Sciatic nerve (tissue), 2 donors: ENCODE measurements around the gene UBE3D. TPM values are rescaled to one million over a fixed set of nuclear protein-coding genes. Genes with fewer than 3 reads are reported as not detected.
"Not testable (repeated sequence)": the region's sequence is repeated elsewhere in the genome, so short reads cannot be mapped to it uniquely, and the experiment has no call there.

Experiments used
- ATAC-seq: fragments of 200-7000 bp; cut with Tn5 transposase; one replicate; pipeline ENCODE4 v1.9.1; 2020; ENCODE audit warnings: mild to moderate bottlenecking, moderate library complexity
- DNase-seq: peaks from one replicate; pipeline ENCODE4 v3.0.0-alpha.2; 2020; ENCODE audit warnings: low spot score
- intact Hi-C: fragments of 100-400 bp; cut with DNase I; formaldehyde crosslinking; loops from one replicate; pipeline ENCODE4 v1.14.2; 2022
- total RNA-seq: library from RNA; stranded (reverse); fragmentation: NEBNext Ultra II Directional; extraction: Animal tissue kit (Norgen Biotek cat#: 25700); gene quantifications from one replicate; pipeline ENCODE4 v1.2.1, GENCODE V29; 2021
- donor health status: DM: no; HTN: no; CAD: no.
- donor health status: DM: no; HTN: no; CAD: no.

The UBE3D gene
- total RNA-seq, 1 donor from 2014 or later = 11.3 TPM

DNA sequence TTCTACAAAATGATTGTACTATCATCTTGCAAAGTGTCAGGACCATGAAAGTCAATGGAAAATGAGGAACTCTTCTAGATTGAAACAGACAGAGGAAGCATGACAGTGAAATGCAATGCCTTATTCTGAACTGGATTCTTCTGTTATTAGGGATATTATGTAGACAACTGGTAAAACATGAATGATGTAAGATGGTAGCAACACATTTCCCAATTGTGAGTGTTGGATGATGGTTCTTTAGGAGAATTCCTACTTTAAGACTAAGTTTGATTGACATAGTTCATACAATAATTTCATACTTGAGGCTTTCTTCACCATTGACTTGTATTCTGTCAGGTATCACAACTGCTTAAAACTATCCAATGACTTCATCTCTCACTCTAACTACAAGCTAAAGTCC is 4.5 kb downstream of the UBE3D start:
- DNase-seq (no peak), ATAC-seq (no peak)
- intact Hi-C loops = no loop called here

DNA sequence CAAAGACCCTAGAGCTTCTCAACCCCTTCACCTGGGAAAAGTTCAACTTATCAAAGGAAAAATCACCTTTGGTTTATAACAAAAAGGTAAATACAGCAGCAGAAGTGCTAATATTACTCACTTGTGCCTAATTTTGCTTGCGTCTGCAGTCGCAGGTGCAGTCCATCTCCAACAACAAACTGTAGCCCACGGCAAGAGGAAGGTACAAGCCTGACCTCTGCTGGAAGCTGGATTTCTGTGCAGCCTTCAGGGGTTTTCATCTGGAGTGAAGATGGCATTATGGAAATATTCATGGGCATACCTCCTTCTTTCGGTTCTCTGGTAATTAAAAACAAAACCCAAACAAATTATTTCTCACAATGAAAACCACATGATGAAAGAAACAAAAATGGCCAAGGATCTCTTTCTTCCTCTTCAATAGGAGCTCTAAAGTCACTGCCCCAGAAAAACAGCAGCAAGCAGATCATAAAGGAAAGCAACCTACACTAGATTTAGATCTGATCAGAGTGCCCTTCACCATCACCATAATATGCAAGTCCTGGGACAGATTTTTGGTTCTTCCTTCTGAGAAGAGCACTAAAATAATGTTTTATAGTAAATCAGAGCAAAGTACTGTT is 7.8 kb downstream of the UBE3D start:
- DNase-seq (no peak), ATAC-seq (peak; percentile 55)
- intact Hi-C loops = loop anchor here (10.0 kb wide), 1 partner anchor 793 kb away; no protein-coding TSS in a partner anchor

DNA sequence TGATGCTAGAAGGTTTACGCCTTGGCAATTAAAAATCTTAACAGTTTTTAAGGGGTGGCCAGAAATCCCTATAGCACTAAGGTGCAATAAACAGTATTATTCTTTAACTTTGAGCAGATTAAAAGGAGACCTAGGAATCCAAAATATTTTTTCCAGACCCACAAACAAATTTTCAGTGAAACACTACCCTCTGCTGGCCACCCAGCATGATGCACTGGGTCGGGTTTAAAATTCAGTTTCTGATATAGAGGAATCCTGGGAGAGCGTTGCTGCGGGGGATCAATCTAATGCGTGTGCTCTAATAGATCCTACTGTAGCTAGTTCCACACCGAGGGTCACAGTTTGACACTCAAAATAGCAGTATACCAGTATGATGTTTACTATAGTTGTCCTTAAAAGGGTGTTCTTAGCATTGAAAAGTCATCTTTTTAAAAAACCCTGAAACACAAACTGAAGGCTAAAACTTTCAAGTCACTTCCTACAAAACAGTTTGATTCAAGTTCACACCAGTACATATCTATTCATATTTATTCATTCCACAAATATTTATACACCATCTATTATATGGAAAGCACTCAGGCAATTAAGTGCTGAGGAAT is 10.2 kb downstream of the UBE3D start:
- peak; percentile 64 for ATAC-seq

DNA sequence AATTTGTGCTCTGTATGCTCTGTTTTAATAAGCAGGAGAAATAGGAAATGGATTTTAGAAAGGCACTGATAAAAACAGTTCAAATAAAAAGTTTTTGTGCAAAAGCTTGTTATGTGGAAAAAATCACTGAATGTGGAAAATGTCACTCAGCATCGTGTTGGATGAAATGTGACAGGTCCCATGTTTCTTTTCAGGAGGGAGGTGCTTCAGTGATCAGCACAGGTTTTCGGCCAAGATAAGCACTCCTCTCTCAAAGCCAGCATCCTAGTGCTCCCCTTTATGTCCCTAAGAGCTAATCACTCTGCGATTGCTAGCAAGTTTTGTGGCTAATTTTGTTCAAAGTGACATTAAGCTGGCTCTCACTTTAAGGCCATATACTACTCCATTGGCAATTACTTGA is 12.0 kb downstream of the UBE3D start:
- ATAC-seq = no peak
- DNase-seq = no peak
- intact Hi-C loops = loop anchor here (10.0 kb wide), 1 partner anchor 789 kb away; no protein-coding TSS in a partner anchor

More for the DNA sequence above, 10.2 kb downstream of the UBE3D start:
- DNase-seq = peak; percentile 61
- intact Hi-C loops = loop anchor here (10.0 kb wide), 1 partner anchor 791 kb away; no protein-coding TSS in a partner anchor

DNA sequence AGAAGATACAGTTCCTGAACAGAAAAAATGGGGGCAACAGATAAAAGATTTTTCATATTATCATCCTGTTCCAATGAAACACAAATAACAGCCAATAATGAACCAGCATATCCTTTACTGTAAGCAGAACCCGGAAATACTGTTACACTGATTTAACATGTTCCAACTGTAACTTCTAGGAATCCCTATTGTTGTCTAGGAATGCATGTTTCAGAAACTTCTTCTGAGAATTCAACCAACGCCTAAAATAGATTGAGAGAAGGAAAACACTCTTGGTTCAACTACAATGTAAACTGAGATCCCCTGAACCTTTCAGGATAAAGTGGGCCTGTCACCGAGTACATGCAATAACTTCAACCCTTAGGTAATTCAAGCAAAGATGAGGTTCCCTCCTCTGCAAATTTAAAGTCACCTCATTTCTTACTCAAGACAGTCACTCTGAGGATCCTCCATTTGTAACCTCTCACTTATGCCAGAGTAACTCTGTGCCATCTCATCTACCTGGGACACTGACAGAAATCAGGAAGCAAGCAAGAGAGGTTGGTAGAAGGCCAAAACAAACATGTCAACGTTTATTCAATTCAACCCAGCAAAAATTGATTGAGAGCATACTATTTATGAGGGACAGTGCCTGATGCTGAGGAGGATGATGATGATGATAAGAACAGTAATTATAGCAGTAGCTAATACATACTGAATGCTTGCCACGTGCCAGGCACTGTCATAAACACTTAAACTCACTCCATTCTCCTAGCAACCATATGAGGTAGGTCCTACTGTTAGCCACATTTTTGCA is 14.1 kb downstream of the UBE3D start:
- DNase-seq = no peak
- no peak for ATAC-seq
- intact Hi-C loops = loop anchor here (10.0 kb wide), 1 partner anchor 787 kb away; no protein-coding TSS in a partner anchor

DNA sequence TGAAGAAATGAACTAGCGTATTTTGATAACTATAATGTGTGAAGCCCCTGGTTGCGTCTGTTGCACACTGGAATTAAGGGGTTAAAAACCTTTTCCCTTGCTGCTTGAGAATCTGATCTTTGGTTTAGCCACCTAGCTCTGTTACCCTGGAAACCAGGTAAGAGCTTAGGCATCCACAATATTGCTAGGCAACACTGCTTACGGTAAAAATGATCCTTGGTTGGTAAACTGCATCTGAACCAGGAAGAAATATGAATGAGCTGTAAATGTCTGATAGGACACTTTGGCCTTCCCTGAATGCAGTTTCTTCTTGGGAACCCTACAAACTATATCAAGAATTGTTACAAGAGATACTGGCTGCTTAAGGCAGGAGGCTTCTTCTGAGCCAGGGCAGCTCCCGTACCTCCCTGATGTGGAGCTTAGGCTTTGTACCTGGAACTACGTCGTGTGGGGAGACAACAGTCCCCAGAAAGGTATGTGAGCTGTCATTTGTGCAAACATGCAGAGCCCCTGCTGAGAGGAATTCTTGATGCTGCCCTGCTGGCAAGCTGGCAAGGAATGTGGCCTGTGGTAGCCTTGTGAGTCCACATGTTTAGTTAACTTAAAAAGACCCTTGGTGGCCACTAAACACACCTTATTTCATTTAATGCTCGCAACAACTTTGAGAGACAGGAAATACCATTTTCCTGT is 18.4 kb downstream of the UBE3D start:
- ATAC-seq (no peak), DNase-seq (no peak)
- intact Hi-C loops = no loop called here

DNA sequence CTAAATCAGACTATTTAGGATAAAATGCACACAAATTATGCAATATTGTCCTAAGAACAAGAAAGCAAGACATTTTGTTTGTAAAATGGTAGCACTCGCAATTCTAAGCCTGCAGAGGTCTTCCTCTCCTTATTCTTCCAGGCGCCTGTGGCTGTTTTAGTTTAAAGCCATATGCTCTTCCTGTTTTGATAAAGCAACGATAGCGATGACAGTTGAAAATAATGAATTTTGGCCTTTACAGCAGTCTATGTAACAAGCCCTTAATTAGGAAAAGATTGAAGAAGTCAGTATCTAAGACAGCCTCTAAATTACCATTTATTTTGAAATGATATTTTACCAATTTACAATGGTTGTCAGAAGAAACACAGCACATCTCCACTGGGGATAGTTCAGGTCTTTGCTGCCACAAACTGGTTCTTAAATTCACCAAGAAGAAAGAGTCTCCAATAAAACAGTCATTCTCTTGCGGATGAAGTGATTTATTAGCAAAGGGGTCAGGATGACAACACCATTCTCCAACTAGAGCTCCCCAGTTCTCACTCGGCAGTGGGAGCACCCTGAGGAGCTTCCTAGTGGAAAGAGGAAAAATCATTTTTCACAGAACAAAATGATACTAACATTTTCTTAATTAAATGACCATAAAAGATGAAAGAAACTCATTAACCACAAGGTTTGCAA is 21.4 kb downstream of the UBE3D start:
- intact Hi-C loops = no loop called here
- no peak for ATAC-seq
- DNase-seq = no peak

DNA sequence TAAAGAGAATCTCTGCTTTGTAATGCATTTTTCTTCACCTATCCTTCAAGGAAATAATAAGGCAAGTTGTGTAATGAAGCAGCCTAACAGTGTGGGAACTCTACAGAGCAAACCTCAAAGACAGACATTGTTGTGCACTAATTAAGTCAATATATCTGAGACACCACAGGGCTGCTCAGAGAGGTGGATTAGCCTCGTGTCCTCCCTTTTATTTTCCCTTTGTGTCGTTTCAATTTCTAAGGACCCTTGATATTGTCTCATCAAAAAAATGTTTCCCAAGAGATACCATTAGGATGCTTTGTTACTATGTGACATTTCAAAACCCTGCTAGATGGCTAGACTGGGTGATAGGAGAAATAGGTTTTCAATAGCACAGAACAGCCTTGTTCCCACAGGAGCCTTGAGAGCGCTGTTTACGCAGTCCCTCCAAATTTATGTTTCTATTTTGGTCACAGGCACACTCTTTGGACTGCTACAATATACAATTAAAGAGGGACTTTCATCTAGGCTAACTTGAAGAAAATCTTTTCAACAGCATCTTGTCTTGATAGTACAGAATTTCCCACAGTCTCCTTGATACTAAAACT is 23.1 kb downstream of the UBE3D start:
- no peak for DNase-seq
- no peak for ATAC-seq
- intact Hi-C loops = no loop called here

DNA sequence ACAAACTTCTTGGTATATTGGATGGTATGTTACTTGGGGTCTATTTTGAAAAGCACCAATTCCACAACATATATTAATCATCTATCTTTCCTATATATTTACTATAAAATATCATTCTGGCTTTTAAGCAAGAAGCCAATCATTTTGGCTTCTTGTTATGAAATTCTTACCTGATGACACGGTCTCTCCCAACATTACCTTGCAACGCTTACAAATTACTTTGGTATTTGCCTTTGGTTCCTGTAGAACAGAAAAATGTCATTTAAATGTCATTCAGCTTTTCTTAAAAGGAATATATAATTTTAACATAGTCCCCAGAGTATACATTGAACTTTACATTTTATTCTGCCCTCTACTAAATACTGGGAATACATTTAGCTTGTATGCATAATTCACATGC is 27.4 kb downstream of the UBE3D start:
- DNase-seq (no peak), ATAC-seq (no peak)
- intact Hi-C loops = no loop called here

DNA sequence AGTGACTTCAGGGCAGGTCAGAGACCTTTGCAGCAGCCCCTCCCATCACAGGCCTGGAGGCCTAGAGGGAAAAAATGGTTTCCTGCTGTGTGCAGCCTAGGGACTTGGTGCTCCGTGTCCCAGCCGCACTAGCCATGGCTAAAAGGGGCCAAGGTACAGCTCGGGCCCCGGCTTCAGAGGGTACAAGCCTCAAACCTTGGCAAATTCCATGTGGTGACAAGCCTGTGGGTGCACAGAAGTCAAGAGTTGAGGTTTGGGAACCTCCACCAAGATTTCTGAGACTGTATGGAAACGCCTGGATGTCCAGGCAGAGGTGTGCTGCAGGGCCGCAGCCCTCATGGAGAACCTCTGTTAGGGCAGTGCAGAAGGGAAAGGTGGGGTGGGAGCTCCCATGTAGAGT is 34.0 kb downstream of the UBE3D start:
- intact Hi-C loops = no loop called here
- DNase-seq = no peak
- no peak for ATAC-seq

DNA sequence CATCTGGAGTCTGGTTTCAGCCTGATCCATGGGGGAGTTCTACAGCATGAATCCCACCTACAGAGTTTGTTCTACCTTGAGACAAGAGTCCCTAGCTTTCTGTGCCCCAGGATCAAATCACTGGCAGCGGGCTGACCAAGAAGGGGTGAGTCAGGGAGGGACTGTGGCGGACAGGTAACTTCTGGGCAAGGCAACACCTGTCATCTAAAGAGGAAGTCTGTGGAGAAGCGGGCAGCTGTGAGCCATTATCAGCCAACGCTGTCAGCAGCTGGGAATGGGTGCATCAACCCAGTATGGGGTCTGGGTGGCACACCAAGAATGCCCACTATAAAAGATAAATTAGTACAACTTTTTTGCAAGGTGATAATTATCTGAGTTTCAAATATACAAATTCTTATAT is 45.9 kb downstream of the UBE3D start:
- no peak for ATAC-seq
- intact Hi-C loops = no loop called here
- DNase-seq = no peak

DNA sequence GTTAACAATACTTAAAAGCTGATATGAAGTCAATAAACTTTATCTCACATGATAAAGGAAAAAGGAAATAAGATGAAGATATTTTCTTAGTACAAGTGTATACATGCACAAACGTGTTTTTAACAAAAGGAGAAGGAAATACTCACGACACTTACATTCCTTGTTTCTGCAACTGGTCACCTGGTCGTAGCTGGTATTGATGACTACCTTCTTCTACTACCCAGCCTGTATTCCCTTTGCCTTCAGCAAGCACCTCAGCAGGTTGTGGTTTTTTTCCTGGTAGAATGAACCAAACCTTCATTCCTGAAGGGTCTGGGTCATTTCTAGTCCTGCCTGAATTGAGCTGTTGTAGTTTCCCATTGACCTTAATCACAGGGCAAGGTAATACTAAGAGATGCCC is 54.5 kb downstream of the UBE3D start:
- ATAC-seq, intact Hi-C loops, DNase-seq: not testable (repeated sequence)

DNA sequence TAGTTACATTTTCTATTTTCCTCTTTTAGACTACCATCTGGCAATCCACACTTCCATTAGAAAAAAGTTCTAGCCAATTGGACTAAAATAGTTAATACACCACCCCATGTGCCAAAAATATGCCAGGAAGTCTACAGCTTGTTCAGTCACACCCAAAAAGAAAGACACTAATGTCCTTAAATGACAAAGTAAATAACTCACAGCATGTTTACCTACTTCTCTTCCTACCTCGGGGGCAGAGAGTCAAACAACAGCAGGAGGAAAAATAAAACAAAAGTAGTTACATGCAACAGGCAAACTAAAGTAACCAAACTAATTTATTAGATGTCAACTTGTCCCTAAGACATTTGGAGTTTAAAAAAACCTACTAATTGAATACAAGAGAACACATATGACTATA is 57.0 kb downstream of the UBE3D start:
- DNase-seq = no peak
- no peak for ATAC-seq
- intact Hi-C loops = no loop called here

DNA sequence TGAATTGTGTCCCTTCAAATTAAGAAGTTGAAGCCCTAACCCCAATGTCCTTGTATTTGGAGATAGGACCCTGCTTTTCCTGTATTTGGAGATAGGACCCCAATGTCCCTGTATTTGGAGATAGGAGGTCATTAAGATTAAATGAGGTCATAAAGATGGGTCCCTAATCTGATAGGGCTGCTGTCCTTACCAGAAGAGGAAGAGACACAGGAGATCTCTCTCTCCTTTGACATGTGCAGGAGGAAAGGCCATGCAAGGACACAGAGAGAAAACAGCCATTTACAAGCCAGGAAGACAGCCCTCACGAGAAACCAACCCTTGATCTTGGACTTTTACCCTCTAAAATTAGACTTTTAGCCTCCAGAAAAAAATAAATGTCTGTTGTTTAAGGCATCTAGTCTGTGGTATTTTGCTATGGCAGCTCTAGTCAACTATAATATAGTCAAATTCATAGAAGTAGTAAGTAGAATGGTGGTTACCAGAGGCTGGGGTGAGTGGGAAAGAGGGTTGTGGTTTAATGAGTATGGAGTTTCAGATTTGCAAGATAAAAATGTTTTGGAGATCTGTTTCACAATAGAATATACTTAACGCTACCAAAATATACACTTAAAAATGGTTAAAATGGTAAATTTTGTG is 59.3 kb downstream of the UBE3D start:
- intact Hi-C loops = no loop called here
- DNase-seq (no peak), ATAC-seq (no peak)

DNA sequence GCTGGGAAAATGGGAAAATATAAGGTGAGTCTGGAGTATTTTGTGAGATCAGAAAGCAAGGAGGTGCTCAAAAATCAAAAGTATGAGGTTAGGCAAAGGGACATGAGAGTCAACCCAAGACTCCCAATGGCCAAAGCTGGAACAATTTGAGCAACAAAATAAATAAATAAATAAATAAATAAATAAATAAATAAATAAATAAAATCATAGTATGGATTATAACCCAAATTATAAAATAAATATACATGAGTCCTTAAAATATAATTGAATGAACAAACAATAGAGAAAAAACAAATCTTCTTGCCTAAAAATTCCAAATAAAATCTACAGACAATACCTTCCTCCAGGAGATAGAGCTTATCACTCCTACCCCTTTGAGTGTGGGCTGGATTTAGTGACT is 69.5 kb downstream of the UBE3D start:
- intact Hi-C loops = no loop called here
- DNase-seq (no peak), ATAC-seq (no peak)

DNA sequence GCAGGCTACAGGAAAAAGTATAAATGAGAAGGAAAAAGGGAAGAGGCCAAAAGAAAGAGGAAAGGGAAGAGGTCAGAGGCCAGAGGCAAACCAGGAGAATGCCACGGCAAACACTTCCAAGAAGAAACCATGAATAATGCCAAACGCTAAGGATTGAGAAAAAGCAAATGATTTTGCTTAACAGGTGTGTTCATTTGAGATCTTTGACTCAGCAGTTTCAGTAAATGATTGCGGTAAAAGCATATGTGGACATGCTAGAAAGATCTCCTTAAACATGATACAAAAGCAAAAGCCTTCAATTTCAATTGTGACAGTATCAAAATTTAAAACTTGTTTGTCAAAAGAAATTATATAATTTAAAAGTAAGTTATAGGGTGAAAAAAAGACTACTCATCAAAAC is 70.6 kb downstream of the UBE3D start:
- ATAC-seq = no peak
- intact Hi-C loops = no loop called here
- DNase-seq = no peak

DNA sequence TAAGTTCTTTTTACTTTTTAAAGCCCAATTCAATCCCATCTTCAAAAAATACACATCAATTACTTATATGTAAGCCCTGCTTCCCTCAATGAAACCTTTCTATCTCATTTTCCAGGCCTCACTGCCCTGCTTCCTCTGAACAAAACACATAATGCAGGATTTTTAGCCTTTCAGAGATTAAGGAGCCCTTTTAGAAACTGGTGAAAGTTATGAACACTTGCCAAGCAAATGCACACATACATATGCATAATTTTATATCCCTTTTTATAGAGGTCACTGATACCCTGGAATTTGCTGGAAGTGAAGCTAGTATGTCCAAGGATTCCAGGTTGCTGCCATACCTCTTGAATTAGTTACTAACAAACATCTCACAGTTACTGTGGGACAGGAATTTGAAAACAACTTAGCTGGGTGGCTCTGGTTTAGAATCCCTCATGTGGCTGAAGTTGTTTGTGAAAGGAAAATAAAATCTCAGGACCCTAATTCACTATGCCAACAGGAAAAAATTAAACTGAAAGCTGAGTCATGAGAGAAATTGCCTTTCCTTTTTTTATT is 75.8 kb downstream of the UBE3D start:
- ATAC-seq (no peak), DNase-seq (no peak)
- intact Hi-C loops = no loop called here

DNA sequence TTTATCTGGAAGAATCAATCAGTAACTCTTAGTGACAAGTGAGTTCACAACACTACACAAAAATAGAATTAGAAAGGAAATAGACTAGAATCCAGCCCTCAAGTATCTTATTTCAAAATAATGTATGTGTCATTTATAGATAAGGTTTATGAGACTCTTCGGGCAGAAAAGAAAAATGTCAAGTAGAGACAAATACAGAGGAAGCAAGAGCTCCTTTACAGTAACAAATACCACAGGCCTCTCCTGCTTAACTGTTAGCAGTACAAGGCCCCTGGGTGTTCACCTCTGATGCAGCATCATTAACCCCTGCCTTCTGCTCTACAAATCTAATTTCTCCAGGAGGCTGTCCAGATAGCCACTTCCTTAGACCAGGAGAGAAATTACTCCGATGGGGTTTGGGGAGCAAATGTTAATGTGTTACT is 76.7 kb downstream of the UBE3D start:
- intact Hi-C loops = no loop called here
- DNase-seq = no peak
- ATAC-seq = no peak
